K562 (cell line): Measurements from ENCODE around the gene FAM118B. TPM values are rescaled to one million over a fixed set of nuclear protein-coding genes. Genes with fewer than 3 reads are reported as not detected.

Source experiments
- ADNP ChIP-seq: fragments of 200-800 bp; sonication (Bioruptor generic); IDR thresholded peaks from 2 replicates; pipeline ENCODE4 v1.6.1; 2016; ENCODE audit warnings: missing genetic modification characterization, missing compliant biosample characterization
- ATF1 ChIP-seq, 2 experiments: fragments of 450-650 bp in 1 of 2; IDR thresholded peaks; 2 replicates each; pipeline ENCODE4 v1.6.1; 2016; ENCODE audit warnings: missing compliant biosample characterization in 1 of 2, missing genetic modification characterization in 1 of 2
- CXXC5 ChIP-seq: fragments of 250-450 bp; sonication (Bioruptor Pico); IDR thresholded peaks from 2 replicates; pipeline ENCODE4 v1.8.0; 2022; ENCODE audit warnings: inconsistent platforms, mild to moderate bottlenecking, moderate library complexity
- MAFK ChIP-seq: IDR thresholded peaks from 2 replicates; pipeline ENCODE4 v1.6.1; 2011; ENCODE audit warnings: low read length, improper control_type of control experiment
- MBD2 ChIP-seq: sonication (generic); IDR thresholded peaks from 2 replicates; pipeline ENCODE4 v1.6.1; 2016; ENCODE audit warnings: low read depth, borderline replicate concordance
- NFRKB ChIP-seq: fragments of 450-650 bp; IDR thresholded peaks from 2 replicates; pipeline ENCODE4 v1.6.1; 2016; ENCODE audit warnings: low read depth
- NFXL1 ChIP-seq: fragments of 450-650 bp; formaldehyde crosslinking; IDR thresholded peaks from 2 replicates; pipeline ENCODE4 v1.4.0; 2021; ENCODE audit warnings: mild to moderate bottlenecking
- NRF1 ChIP-seq, 2 experiments: fragments of 450-650 bp; IDR thresholded peaks in 1 of 2; conservative IDR thresholded peaks in 1 of 2; 2 replicates each; pipeline ENCODE4 v1.6.1; 2014; ENCODE audit warnings: mild to moderate bottlenecking in 2 of 2
- POLR2H ChIP-seq: IDR thresholded peaks from 2 replicates; pipeline ENCODE4 v1.6.1; 2016; ENCODE audit warnings: missing genetic modification characterization, low read depth, mild to moderate bottlenecking, control low read depth, missing compliant biosample characterization, moderate library complexity
- RCOR1 ChIP-seq, 2 experiments: IDR thresholded peaks; 2 replicates each; pipeline ENCODE4 v1.6.1; 2012; ENCODE audit warnings: low read depth in 2 of 2, low read length in 2 of 2, borderline replicate concordance in 1 of 2, improper control_type of control experiment in 1 of 2
- SIN3A ChIP-seq, 2 experiments: fragments of 150-350 bp in 1 of 2; IDR thresholded peaks; 2 replicates each; pipeline ENCODE4 v1.6.1; 2011 to 2016; ENCODE audit warnings: borderline replicate concordance in 2 of 2, low read depth in 2 of 2, low read length in 2 of 2, mild to moderate bottlenecking in 2 of 2, moderate library complexity in 2 of 2; ENCODE audit not compliant: control insufficient read depth in 1 of 2
- TBP ChIP-seq: optimal IDR thresholded peaks from 2 replicates; pipeline ENCODE3; 2011; ENCODE audit warnings: low read depth, low read length, improper control_type of control experiment
- ZKSCAN1 ChIP-seq: fragments of 150-350 bp; IDR thresholded peaks from 2 replicates; pipeline ENCODE4 v1.6.1; 2016; ENCODE audit warnings: low read depth, low read length
- ZNF766 ChIP-seq: fragments of 200-800 bp; sonication (Bioruptor generic); conservative IDR thresholded peaks from 2 replicates; pipeline ENCODE4 v1.6.1; 2016; ENCODE audit warnings: missing genetic modification characterization, missing compliant biosample characterization
- polyA plus RNA-seq, 8 experiments: library from polyadenylated mRNA; depleted of rRNA in 4 of 8; stranded (reverse) in 5 of 8; unstranded in 3 of 8; fragments of >200 nt; fragmentation: Nextera tagmentation in 2 of 8; fragmentation: Illumina TruSeq in 1 of 8; extraction: Ambion mirVana in 2 of 8; extraction: Trizol in 1 of 8; gene quantifications; 2 replicates each; pipeline versions ENCODE4 v1.2.1 to v1.2.3, GENCODE V29; 2011 to 2014; ENCODE audit warnings: inconsistent platforms in 1 of 8, missing spikeins in 1 of 8
- total RNA-seq, 7 experiments: library from RNA; depleted of rRNA in 6 of 7; stranded (reverse); fragments of >200 nt in 6 of 7; fragmentation: Illumina TruSeq in 2 of 7; extraction: Trizol in 2 of 7; gene quantifications; 2 replicates each; pipeline versions ENCODE4 v1.2.1 to v1.2.3, GENCODE V29; 2011 to 2021; ENCODE audit warnings: low replicate concordance in 1 of 7
- TF ChIP-seq, protein P1 (sequence below): fragments of 450-650 bp; formaldehyde crosslinking; IDR thresholded peaks from 2 replicates; pipeline ENCODE4 v1.4.0; 2020; ENCODE audit warnings: mild to moderate bottlenecking, mixed read lengths
- TF ChIP-seq, protein P2 (sequence below), 3 experiments: IDR thresholded peaks in 2 of 3; conservative IDR thresholded peaks in 1 of 3; 2 replicates each; pipeline ENCODE4 v1.5.1; 2011 to 2012; ENCODE audit warnings: low read length in 3 of 3, mild to moderate bottlenecking in 3 of 3, control low read depth in 2 of 3, improper control_type of control experiment in 1 of 3, inconsistent platforms in 1 of 3, low read depth in 1 of 3, mixed read lengths in 1 of 3, moderate library complexity in 1 of 3; ENCODE audit not compliant: insufficient read depth in 2 of 3

FAM118B gene
- total and polyA plus RNA-seq, 9 of the 15 experiments (the other 6 are each of a cell fraction or from before 2014, with no cell fraction given), result 12.0 to 49.0 (median 22.1) TPM

DNA sequence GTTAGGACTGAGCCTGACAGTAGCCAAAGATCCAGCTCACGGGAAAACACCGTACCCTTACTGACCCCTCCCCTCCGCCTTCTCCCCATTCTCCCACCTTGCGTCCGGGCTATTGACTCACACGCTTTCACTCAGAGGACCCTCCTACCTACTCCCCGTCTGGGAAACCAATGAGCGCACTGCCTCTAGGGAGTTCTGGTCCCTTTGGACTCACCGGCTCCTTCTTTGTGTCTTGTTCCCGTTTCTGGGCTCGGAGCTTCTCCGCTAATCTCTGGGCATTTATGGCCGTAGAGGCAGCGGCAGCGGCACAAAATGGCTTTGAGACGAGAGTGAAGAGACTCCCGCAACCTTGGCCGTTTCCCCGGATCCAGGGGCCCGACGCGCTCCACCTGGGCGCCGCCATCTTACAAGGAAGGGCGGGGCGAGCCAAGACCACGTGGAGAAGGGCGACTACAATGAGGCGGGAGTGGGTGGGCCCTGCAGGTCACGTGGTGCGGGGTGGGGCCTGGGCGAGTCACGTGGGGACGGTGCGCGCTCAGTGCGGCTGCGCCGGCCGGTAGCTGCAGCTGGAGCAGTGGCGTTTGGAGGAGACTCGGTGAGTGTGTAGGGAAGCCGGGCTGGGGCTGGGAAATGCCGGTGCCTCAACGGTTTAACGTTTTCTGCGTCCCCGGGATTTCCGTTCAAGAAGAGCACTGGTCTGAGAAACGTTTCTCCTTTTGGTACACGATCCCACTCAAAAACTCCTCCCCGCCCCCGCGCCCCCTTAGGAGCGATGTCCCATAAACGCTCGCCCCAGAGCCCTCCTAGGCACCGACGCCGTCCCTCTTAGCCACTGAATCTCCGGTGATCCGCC lies at the start of gene FAM118B, which contains the start of gene RPUSD4 (continued):
- TF ChIP-seq, protein P1, sequence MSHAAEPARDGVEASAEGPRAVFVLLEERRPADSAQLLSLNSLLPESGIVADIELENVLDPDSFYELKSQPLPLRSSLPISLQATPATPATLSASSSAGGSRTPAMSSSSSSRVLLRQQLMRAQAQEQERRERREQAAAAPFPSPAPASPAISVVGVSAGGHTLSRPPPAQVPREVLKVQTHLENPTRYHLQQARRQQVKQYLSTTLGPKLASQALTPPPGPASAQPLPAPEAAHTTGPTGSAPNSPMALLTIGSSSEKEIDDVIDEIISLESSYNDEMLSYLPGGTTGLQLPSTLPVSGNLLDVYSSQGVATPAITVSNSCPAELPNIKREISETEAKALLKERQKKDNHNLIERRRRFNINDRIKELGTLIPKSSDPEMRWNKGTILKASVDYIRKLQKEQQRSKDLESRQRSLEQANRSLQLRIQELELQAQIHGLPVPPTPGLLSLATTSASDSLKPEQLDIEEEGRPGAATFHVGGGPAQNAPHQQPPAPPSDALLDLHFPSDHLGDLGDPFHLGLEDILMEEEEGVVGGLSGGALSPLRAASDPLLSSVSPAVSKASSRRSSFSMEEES, result peak; percentile 99
- TF ChIP-seq ZNF766, result no peak
- no peak for TF ChIP-seq NFXL1
- no peak for TF ChIP-seq ADNP (tag)
- TF ChIP-seq SIN3A (IDR thresholded peaks at IDR 0.05; ENCODE audit: borderline replicate concordance in 2 of 2, control insufficient read depth in 1 of 2, low read depth in 2 of 2, low read length in 2 of 2), result peak; percentile 93 to 96
- no peak for TF ChIP-seq ATF1 (CRISPR knock-in tag; IDR thresholded peaks at IDR 0.05)
- TF ChIP-seq ATF1 (tag; IDR thresholded peaks at IDR 0.05), result peak; percentile 75
- peak; percentile 34; the same call in 1 of the 2 replicates for TF ChIP-seq MAFK
- peak; percentile 28; the same call in 1 of the 2 replicates for TF ChIP-seq POLR2H
- TF ChIP-seq TBP, result peak; percentile 94
- TF ChIP-seq RCOR1 (IDR thresholded peaks at IDR 0.05; ENCODE audit: borderline replicate concordance in 1 of 2, low read depth in 2 of 2, low read length in 2 of 2), result peak in 1 of 2 experiments; percentile 74; a peak in 2 of 4 replicates
- no peak; the same call in 1 of the 2 replicates for TF ChIP-seq ZKSCAN1
- TF ChIP-seq, protein P2, sequence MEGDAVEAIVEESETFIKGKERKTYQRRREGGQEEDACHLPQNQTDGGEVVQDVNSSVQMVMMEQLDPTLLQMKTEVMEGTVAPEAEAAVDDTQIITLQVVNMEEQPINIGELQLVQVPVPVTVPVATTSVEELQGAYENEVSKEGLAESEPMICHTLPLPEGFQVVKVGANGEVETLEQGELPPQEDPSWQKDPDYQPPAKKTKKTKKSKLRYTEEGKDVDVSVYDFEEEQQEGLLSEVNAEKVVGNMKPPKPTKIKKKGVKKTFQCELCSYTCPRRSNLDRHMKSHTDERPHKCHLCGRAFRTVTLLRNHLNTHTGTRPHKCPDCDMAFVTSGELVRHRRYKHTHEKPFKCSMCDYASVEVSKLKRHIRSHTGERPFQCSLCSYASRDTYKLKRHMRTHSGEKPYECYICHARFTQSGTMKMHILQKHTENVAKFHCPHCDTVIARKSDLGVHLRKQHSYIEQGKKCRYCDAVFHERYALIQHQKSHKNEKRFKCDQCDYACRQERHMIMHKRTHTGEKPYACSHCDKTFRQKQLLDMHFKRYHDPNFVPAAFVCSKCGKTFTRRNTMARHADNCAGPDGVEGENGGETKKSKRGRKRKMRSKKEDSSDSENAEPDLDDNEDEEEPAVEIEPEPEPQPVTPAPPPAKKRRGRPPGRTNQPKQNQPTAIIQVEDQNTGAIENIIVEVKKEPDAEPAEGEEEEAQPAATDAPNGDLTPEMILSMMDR (IDR thresholded peaks at IDR 0.05 in 2 of 3, conservative IDR thresholded peaks at IDR 0.05 in 1 of 3; ENCODE audit: insufficient read depth in 2 of 3, low read depth in 1 of 3, low read length in 3 of 3), result peak in 1 of 3 experiments; percentile 12; a peak in 1 of 6 replicates
- peak; percentile 58; the same call in 1 of the 2 replicates for TF ChIP-seq CXXC5 (CRISPR knock-in tag)
- 0 out of 2 replicates have a peak, but pooled peaks have one; percentile 36 for TF ChIP-seq MBD2
- TF ChIP-seq NFRKB, result peak; percentile 57; the same call in 1 of the 2 replicates
- TF ChIP-seq NRF1 (conservative IDR thresholded peaks at IDR 0.05 in 1 of 2, IDR thresholded peaks at IDR 0.05 in 1 of 2), result peak; percentile 97 to 98
